ENCODE results near the gene ARX.

- no peak for TF ChIP-seq CTCF (IDR thresholded peaks at IDR 0.05)
- no peak for TF ChIP-seq POLR2A (IDR thresholded peaks at IDR 0.05)
Measured at GRCh38 chrX:25026576-25026975, 10.8 kb upstream of the ARX start.

All from testis (tissue), 2 donors.